ENCODE data around the gene REV3L.

DNA sequence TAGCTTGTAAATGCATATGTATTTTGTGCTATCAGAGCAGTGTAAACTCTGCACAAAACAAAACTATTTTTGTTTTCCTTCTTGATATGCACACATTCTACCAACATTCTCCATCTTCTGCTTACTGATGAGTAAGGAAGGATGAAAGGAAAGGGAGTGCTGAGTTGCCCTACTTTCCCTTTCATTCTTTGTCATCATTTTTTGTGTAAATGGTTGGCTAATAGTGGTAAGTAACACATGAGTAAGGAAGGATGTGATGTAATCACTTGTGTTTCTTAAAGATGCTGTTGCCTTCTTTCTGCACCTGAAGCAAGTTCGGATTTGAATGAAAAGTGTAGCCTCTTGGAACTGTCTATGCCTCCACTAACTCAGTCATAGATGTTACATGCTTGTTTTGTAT is 4.6 kb upstream of the REV3L start:
- TF ChIP-seq, protein P1, sequence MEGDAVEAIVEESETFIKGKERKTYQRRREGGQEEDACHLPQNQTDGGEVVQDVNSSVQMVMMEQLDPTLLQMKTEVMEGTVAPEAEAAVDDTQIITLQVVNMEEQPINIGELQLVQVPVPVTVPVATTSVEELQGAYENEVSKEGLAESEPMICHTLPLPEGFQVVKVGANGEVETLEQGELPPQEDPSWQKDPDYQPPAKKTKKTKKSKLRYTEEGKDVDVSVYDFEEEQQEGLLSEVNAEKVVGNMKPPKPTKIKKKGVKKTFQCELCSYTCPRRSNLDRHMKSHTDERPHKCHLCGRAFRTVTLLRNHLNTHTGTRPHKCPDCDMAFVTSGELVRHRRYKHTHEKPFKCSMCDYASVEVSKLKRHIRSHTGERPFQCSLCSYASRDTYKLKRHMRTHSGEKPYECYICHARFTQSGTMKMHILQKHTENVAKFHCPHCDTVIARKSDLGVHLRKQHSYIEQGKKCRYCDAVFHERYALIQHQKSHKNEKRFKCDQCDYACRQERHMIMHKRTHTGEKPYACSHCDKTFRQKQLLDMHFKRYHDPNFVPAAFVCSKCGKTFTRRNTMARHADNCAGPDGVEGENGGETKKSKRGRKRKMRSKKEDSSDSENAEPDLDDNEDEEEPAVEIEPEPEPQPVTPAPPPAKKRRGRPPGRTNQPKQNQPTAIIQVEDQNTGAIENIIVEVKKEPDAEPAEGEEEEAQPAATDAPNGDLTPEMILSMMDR (conservative IDR thresholded peaks at IDR 0.05; ENCODE audit: low read depth, low read length): no peak
- TF ChIP-seq EZH2 (IDR thresholded peaks at IDR 0.05; ENCODE audit: low read length, unreplicated experiment): no peak

Data from PC-3 (cell line).